Measurements from ENCODE around the gene TIFAB.
"Not testable (repeated sequence)": the region's sequence is repeated elsewhere in the genome, so short reads cannot be mapped to it uniquely, and the experiment has no call there.

TIFAB gene, protein sequence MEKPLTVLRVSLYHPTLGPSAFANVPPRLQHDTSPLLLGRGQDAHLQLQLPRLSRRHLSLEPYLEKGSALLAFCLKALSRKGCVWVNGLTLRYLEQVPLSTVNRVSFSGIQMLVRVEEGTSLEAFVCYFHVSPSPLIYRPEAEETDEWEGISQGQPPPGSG

DNA sequence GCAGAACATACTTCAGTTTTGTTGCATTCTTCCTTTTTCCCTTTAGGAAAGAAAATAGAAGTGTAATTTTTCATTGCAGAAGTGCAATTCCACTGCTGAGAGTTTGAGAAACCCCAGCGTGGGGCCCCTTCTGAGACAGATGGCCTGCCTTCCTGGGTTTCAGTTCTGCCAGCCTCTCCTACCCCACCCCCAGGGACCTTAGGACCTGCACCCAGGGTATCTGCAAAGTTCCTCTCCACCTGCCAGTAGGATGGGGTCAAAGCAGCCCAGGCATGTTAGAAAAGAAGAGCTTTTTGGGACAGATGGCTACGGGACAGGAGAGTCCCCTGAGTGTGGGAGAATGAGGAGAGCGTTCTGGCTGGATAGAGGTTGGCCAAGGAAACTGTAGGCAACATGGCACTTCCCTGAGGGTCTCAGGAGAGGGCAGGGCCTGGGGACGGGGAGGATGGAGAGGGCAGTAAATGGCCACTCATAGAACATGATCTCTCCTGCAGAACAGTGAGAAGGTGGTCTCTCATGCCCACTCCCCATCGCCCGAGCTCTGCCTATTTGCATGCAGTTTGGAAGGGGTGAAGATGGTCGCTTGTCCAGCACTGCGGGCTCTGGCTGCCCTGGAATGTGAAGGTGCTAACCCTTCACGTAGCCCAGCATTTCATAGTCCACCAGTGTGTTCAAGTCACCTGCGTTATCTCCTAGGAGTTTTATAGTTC, at the start of gene TIFAB:
TSS of gene TIFAB (minus strand) at position 31 of the 710 bp plus-strand sequence. CDS start 2,412 bp downstream, outside the sequence.
- no peak for DNase-seq (ENCODE audit: low spot score)

DNA sequence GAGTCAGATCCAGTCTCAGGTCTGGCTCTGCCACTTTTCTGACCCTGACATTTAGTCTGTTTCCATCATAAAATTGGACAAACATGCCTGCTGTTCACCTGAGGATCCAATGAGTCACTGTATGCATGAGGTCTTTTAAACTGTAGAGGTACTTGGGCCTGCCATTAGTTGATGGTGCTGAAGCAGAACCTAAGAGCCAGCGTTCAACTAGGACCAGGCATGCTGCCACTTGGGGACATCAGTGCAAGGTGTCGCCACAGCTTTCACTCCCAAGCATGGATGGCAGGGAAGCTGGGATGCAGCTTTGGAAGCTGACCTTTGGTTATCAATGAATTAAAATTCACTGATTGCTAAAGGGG, 46.5 kb upstream of the TIFAB start:
- no peak for DNase-seq (ENCODE audit: low spot score)

DNA sequence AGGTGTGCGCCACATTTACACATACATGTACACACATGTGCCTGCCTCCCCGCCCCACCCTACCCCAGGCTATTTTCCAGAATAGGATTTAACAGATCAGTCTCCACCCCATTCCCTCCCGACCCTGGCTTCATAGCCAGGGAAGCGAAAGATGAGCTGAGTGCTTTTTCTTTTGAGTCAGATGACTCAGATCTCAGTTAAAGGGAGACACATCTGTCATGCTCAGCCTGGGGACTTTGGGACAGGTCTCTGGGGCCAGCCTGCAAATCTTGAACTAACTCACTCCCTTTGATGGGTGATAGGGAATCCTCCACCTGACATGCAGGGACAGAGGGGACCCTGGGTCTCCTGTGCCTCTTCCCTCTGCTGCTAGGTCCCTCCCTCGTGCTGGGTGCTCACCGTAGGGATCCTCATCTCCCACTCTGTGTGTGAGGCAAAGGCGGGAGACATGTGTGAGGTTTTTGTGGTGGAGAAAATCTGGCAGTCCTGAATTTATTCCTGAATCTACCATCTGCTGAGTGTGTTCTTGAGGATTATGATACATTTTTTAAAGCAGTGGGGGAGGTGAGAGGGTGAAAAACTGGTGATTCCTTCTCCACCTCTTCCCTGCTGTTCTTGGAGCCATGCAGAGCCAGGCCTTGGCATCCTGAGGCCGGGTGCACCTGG, 46.0 kb upstream of the TIFAB start:
- no peak for DNase-seq (ENCODE audit: low spot score)

DNA sequence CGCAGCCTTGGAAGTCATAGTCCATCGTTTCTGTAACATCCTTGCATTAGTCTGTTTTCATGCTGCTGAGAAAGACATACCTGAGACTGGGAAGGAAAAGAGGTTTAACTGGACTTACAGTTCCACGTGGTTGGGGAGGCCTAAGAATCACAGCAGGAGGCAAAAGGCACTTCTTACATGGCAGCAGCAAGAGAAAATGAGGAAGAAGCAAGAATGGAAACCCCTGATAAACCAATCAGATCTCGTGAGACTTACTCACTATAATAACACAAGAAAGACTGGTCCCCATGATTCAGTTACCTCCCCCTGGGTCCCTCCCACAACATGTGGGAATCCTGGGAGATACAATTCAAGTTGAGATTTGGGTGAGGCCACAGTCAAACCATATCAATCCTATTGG, 43.4 kb upstream of the TIFAB start:
- not testable (repeated sequence) for DNase-seq (ENCODE audit: low spot score)

DNA sequence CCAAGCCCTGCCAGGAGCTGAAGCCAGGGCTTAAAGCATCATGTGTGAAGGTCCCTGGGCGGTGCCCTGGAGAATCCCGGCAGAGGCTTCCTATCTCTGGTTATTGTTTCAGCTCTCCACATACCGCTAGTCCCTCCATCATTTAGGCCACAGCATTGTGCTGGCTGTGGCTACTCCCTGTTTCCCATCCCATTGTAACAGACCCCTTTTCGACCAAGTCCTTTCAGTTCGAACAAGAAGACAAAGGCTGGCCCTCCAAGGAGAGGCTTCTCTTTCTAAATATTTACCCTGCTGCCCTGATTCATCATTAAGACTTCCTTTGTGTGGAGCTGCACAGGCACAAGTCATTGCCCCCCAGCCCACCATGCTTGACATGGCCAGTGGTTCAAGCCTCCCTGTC, 42.0 kb upstream of the TIFAB start:
- no peak for DNase-seq (ENCODE audit: low spot score)

DNA sequence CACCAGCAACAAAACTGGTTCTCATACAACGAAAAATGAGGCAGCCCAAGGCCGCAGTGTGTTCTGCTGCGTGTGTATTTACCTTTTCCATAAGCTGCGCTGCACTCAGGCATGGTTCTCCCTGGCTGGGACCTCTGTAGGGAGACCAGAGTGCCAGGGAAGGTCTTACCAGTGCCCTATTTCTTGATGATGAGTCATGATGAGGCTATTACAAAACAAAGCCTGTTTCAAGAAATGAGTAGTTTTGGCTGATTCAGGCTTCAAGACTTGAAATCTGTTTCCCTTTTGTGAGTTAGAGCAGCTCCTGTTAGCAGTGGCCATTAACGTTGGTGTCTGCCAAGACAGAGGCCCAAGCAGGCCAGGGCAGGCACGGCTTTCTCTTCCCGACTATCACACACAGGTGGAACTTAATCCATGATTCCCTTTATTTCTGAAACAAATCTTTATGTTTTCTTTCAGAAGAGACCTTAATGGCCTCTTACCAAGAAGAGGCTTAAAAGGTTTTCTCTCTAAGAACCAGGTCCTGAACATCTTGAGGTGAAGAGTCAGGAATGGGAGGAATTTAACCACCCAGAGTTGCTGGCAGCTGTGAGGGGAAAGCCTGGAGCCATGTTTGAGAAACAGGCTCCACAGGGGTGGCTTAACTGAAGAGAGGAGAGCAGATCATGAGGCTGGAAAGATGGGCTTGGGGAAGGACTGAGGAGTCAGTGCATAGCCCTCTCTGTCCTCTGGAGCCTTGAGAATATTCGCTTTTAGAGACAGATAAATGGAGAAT, 41.4 kb upstream of the TIFAB start:
- DNase-seq (ENCODE audit: low spot score), result peak; percentile 50

DNA sequence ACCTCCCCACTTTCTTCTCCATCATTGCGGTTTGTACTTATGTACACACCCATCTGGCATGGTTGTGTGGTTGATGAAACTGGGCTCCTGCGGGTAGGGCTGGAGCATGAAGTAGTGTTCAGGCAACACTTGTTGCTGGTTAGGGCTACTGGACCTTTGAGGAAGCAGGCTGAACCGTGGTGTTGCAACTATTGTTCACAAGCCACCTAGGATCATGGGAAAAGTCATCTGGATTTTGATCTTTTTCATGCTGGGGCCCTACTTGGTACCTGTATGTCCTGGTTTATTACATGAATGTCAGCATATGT, 40.1 kb upstream of the TIFAB start:
- DNase-seq (ENCODE audit: low spot score), result no peak

DNA sequence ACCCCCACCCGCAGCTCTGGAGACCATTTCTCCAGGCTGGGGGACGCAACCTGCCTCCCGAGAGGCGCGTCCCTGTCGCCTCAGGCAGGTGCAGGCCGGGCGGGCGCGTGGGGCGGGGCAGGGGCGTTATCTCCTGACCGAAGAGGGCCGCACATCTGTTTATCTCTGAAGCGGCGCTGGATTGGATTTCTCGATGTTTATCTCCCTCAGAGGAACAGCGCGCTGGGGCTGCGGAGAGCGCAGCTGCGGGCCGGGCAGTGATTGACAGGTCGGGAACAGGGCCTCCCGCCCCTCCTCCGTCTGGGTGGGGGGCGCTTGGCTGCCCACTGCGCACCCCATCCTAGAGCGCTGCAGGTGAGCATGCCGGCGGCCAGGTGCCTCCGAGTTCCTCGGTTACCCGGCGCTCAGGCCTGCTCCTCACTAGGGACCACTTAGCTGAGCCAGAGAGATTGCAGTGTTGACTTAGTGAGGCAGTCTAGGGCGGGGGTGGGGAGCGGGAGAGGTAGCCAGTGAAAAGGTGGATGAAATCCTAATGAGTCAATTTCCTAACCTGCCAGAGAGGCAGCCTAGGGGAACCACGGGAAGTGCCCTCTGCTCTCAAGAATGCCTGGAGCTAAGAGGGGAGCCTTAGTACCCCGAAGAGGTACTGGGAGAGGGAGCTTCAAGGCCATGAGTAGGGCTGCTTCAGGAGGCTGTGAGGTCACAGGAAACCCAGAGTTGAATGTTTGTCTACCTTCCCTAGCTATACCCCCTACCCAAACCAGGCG, 39.6 kb upstream of the TIFAB start:
- no peak for DNase-seq (ENCODE audit: low spot score)

DNA sequence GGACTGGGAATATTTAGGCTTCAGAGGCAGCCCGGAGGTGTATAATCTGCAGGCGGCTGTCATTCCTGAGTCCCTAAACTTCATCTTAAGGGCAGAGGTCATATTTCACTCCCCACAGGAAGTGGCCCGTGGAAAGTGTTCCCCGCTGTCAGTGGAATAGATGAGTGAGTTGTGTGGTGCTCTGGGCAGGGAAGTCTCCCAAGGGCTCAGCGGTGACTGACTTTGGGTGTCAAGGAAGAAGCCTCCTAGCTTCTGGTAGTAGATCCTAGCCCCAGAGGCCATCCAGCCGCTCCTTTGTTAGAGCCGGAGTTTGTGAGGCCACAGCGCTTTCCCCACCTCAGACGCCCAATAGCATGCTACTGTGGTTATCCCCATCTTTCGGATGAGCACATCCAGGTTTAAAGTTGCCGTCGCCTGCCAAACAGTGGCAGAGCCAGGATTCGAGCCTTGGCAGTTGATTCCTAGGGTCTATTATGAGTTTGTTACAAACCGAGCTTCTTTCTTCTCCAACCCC, 38.9 kb upstream of the TIFAB start:
- DNase-seq (ENCODE audit: low spot score), result no peak

DNA sequence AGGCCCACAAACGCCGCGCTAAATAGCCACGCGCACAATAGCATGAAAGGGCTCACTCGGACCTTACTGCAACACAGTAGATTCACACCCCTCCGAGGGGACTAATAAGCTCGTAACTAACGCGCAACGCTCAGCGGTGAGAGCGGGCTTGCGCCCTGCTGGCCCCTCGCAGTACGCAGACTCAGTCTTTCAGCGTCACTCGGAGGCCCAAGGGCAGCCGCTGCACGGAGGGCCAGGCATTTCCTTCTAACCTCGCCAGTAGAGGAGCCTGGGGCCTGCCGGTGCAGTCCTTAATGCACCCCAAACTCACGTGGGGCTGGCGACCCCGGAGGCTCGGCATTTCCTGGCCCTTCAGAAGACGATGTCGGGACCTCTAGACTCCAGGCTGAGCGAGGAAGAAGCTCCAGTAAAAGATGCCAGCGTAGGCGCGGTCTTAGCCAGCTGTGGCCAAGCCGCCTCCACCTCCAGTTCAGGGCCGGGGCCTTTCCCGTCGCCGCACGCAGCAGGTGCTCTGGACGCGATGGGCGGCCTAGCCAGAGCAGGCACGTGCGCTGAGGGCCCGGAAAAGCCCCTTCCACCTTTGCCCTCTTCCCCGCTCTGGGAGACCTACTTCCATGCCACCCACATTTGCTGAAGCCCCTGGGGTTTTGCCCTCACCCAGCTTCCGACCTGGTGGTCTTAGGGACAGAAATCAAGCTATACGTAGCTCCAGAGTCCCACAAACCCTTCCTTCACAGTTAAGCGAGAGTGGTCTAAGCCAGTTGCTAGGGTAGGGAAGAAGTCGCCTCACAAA, 38.3 kb upstream of the TIFAB start:
- DNase-seq (ENCODE audit: low spot score), result no peak

DNA sequence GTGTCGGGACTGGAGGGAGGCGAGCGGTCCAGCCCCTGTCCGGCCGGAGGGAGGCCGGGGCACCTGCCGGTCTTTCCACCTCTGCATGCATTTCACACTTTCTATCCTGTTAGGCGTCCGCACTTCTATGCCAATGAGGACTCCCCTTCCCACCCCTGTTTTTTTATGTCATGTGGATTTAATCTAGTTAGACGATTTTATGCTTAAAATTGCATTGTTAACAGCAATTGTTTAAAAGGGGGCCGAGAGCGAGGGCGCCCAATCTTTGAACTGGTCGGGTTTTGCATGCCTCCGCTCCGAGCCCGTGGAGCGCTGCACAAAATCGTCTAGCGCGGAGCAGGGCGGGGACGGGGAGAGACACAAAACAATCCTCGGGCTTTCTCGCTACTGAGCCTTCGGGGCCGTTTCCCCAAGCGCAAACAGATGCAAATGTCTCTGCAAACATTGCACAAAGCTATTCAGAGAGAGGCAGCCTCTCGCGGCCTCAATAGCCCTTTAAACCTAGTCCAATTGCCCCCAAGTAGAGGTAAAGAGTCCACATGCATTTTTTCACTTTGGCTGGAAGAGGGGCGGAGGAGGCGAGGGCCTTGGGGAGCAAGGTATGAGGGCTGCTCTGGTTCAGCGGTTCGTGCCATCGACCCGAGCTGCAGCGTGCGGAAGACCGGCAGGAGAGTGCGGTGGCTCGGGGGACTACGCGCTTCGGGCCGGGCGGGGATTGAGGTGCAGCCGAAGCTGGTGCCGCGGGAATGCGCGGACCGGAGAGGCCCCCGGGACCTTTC, 37.5 kb upstream of the TIFAB start:
- DNase-seq (ENCODE audit: low spot score), result no peak

DNA sequence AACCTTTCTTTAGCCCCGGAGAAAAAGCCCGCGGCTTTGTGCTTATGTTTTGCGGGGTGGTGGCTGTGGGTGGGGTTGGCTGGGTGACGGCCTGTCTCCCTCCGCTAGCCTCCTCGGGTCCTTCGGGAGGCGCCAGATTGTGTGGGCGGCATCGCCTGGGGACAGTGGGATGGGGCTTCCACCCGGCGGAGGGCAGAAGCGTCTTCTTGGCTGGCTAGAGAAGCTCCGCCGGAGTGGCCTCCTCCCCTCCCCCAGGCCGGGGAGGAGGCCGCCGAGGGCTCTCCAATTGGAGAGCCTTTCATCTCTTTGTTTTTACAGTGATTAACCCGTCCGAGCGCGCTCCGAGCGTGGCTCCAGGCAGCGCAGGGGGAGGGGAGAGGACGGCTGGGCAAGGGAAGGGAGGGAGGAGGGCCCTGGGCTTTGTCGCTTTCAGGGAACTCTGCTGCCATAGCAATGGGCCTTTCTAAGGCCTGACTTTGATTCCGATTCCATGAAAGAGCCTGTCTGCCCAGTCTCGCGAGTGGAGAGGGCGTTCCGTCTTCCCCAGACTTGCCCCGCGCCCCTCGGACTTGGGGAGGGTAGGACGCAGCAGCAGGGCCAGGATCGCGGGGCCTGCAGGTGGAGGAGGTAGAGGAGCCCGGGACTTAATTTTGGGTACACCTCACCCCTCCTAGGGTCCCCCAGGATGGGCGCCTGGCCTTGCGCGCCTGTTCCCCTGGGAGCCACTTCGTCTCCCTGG, 36.7 kb upstream of the TIFAB start:
- DNase-seq (ENCODE audit: low spot score), result no peak

DNA sequence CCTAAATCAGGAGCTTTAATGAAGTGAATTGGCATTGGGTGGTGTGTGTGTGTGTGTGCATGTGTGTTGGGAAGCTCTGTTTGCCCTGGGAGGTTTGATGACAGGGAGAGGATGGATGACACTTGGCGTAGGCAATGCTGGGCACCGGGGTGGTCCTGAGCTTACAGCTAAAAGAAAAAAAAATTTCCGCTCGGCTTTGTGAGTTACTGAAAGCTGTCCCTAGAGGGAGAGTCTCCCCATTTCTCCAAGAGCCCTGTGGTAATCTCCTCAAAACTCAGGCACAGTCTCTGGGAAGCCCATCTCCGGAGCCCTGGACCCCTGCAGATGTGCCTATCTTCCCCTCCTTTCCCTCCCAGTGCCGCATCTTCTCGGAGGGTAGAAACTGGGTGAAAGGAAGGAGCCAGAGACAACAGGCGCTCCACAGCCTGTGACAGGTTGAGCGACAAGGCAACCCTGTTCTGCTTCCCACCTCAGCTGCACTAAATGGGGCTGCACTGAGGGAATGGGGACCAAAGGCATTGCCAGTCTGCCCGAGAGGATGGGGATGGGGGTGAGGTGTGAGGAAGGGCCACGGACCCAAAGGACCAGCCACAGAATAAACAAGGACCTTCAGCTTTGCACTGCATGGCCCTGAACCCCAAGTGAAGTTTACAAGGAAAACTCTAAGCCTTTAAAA, 35.8 kb upstream of the TIFAB start:
- no peak for DNase-seq (ENCODE audit: low spot score)

DNA sequence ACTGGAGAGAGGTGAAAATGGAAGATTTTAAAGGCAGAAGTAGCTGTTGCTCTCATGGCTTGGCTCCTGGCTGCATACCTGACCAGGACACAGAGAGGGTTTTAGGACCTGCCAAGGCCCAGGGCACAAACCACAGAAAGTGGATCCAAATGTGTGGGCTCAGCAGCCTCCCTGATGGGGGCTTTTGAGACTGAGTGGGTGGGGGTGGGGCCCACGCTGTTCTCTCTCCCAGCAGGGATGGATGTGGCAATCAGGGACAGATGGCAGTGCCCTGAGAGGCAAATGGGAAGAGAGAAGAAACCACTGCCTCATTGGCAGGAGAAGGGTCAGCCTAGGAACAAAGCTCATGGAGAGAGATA, 34.9 kb upstream of the TIFAB start:
- DNase-seq (ENCODE audit: low spot score), result no peak

DNA sequence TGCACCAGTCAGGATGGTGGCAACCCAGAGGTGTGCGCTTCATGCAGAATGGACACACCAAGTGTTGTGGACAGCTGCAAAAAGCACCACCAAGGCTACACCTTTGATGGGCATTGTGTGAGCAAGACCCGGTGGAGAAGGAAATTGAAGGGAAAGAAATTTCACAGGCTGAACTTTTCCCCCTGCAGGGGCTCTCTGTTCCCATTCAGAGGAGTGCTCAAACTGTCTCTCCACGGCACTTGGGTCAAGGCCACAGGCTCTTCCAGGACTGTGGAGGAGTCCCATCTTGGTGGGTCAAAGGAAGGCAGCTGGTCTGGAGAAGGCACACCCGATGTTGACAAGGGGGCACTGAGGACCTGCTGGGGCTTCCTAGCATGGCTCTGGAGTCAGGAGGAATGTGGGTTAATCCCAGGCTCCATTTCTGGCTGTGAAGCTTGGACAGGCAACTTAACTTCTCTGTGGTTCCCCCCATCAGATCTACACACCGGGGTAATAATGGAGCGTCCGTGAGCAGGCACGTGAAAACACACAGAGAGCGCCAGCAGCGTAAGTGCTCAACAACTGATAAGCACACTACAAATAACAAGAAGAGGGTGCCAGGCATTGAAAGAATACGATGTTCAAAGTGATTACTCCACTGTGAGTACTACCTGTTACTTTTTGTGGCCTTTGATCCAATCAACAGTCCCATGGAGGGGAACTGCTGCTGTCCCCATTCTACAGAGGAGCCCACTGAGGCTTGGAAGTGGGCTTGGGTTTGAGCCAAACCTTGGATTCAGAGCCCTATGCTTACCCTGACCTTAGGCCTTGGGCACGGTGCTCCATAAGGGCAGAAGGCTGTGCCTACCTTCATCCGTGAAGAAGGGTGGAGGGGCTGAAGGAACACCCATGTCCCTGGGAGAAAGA, 34.2 kb upstream of the TIFAB start:
- DNase-seq (ENCODE audit: low spot score), result no peak

DNA sequence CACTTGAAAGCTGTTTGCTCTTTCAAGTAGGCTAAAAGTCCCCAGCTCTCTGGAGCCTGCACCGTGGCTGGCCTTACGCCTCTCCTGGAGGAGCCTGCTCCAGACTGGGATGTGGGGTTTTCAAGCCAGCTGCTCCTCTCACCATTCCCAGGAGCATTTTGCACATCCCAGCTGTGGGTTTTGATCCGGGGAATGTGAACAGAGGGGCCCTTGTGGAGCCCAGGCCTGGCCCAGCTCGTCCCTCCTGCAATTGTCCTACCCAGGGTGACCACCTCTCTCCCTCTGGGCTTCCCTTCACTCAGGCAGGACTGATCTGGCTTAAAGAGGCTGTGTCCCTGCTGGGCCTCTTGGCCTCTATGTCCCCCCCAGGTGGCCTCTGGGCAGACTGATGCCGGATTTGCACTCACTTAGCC, 32.5 kb upstream of the TIFAB start:
- DNase-seq (ENCODE audit: low spot score), result no peak

DNA sequence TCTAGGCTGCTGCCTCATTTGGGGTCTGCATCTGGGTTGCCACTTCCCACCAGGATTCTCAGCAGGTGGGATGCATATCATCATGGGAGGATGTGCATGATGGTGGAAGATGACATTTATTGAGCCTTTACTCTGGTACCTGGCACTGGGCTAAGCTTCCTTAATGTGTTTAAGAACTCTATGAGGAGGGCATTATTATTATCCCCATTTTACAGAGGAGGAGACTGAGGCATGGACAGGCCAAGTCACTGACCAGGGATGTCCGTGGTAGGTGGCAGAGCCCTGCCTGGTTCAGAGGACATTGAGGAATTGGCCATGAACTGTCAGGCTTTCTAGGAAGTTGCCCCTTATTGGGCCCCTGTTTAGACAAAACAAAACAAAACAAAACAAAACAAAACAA, 31.1 kb upstream of the TIFAB start:
- DNase-seq (ENCODE audit: low spot score), result no peak

DNA sequence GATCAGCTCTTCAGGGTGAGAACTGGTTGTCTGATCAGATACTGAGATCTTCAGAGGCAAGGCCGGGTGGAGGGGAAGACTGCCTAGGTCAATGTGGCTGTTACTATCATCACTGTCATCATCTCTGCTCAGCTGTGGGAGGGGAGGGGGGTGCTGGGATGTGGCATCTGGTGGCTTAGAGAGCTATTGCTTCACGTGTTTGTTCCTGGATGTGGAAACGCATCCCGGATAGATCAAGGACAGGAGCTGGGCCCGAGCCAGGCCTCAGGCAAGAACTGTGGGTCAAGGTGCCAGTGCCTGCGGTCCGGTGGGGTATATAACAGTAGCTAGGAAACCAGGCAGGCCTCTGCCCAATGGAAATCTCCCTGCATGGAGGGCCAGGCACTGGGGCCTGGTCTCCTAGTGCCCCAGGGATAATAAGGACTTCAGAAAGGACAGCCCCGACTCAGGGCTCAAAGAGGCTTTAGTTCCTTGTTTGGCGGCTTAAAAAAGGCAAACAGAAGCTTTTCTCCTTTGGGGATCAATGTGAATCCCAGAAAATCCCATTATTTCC, 30.3 kb upstream of the TIFAB start:
- no peak for DNase-seq (ENCODE audit: low spot score)

Data from activated CD4-positive, alpha-beta T cell treated with anti-CD3 and anti-CD28 coated beads, Interleukin-2, Interleukin-4, amounts not matched to agents 100 ng/mL and 50 ng/mL, durations not matched to agents 16 hours and 8 hours (primary cell).